ENCODE measurements around the gene NPTN. TPM values are rescaled to one million over a fixed set of nuclear protein-coding genes. Genes with fewer than 3 reads are reported as not detected.

Gene NPTN
- 201 and 253 TPM in 2 replicates for polyA plus RNA-seq (2011; rRNA removed)
- 152 and 184 TPM in 2 replicates for polyA plus RNA-seq (2012; cell fraction: cytosol; rRNA removed)
- 108 and 126 TPM in 2 replicates for polyA plus RNA-seq (2012; cell fraction: nucleus; rRNA removed)
- 138 to 150 TPM (median 145 TPM) in 3 replicates for polyA plus RNA-seq (2017; fragmentation: RNase III; extraction: RNeasy Plus Mini Kit Qiagen cat#74134 plus additional on column Dnase treatment)
- 80.1 and 86.6 TPM in 2 replicates for polyA minus RNA-seq (2011; rRNA and poly(A)+ RNA removed)

- H3K4me2 ChIP-seq = peak within 1 kb of the TSS; percentile 93
- H3K9me3 ChIP-seq = no peaks in the 10 kb centered on the region
- CTCF ChIA-PET = interaction anchor here (0.7 to 17.2 kb wide), 14 partner anchors 10 to 400 kb away, joined by 3 to 214 read pairs (median 25); partner anchors contain the start of gene CD276
- peak within 1 kb of the TSS; percentile 95 to 96 for H3K27ac ChIP-seq
- WGBS (ENCODE audit: missing lambda C conversion rate) = 3% methylated on average over 24 of the region's 62 CpGs
- peaks cover 51% of the 10 kb centered on the region for H3K4me1 ChIP-seq
- peak; percentile 87 to 94 for ATAC-seq
- no peak for FAIRE-seq
- POLR2A ChIA-PET = interaction anchor here (0.5 to 3.9 kb wide), 12 partner anchors 10 to 311 kb away, joined by 3 to 21 read pairs (median 3); no protein-coding TSS in a partner anchor
- H3K4me3 ChIP-seq = peak within 1 kb of the TSS; percentile 96
- DNase-seq (ENCODE audit: low read depth in 1 of 2, low spot score in 1 of 2) = peak; percentile 96 to 98
- TF ChIP-seq GATA3 (IDR thresholded peaks at IDR 0.05; ENCODE audit: borderline replicate concordance) (peak; percentile 50; the same call in 1 of the 2 replicates), NPAS2 (CRISPR knock-in tag; IDR thresholded peaks at IDR 0.05; ENCODE audit: borderline replicate concordance) (peak; percentile 97), RAD21 (conservative IDR thresholded peaks at IDR 0.05 in 1 of 2, IDR thresholded peaks at IDR 0.05 in 1 of 2) (no peak), PHF8 (IDR thresholded peaks at IDR 0.05; ENCODE audit: borderline replicate concordance, low read depth) (peak; percentile 54; the same call in 1 of the 2 replicates), CEBPB (IDR thresholded peaks at IDR 0.05) (no peak), CTCF (IDR thresholded peaks at IDR 0.05) (peak; percentile 13; the same call in 1 of the 3 replicates), ESRRA (IDR thresholded peaks at IDR 0.05; ENCODE audit: borderline replicate concordance, low read length) (no peak), EHF (CRISPR knock-in tag; IDR thresholded peaks at IDR 0.05) (no peak), JUN (IDR thresholded peaks at IDR 0.05) (peak; percentile 78 to 88), HEYL (CRISPR knock-in tag; IDR thresholded peaks at IDR 0.05) (no peak), FOSL2 (IDR thresholded peaks at IDR 0.05) (no peak), FOSL2 (CRISPR knock-in tag; IDR thresholded peaks at IDR 0.05) (no peak; the same call in 1 of the 2 replicates), FOXS1 (CRISPR knock-in tag; IDR thresholded peaks at IDR 0.05) (no peak), POLR2AphosphoS2 (conservative IDR thresholded peaks at IDR 0.05; ENCODE audit: low read length) (no peak), RCOR1 (IDR thresholded peaks at IDR 0.05; ENCODE audit: low read depth, low read length) (no peak), MAFK (IDR thresholded peaks at IDR 0.05; ENCODE audit: partially characterized antibody) (no peak), NFE2L2 (conservative IDR thresholded peaks at IDR 0.05; ENCODE audit: low read length) (no peak), HDAC2 (IDR thresholded peaks at IDR 0.05) (no peak), EHMT2 (IDR thresholded peaks at IDR 0.05; ENCODE audit: low read depth) (no peak), RARB (CRISPR knock-in tag; IDR thresholded peaks at IDR 0.05) (no peak), ZFP36 (IDR thresholded peaks at IDR 0.05; ENCODE audit: borderline replicate concordance, partially characterized antibody) (no peak), HES2 (IDR thresholded peaks at IDR 0.05) (no peak), HOXB5 (CRISPR knock-in tag; IDR thresholded peaks at IDR 0.05) (no peak), ZNF302 (CRISPR knock-in tag; IDR thresholded peaks at IDR 0.05) (no peak), SREBF2 (IDR thresholded peaks at IDR 0.05) (no peak), NR3C1 (IDR thresholded peaks at IDR 0.05) (no peak), MYC (IDR thresholded peaks at IDR 0.05; ENCODE audit: borderline replicate concordance, low read length) (peak; percentile 34; the same call in 1 of the 2 replicates), PBX3 (IDR thresholded peaks at IDR 0.05) (peak; percentile 46; the same call in 1 of the 2 replicates), CHD4 (IDR thresholded peaks at IDR 0.05; ENCODE audit: borderline replicate concordance) (no peak)
- TF ChIP-seq, protein P1, sequence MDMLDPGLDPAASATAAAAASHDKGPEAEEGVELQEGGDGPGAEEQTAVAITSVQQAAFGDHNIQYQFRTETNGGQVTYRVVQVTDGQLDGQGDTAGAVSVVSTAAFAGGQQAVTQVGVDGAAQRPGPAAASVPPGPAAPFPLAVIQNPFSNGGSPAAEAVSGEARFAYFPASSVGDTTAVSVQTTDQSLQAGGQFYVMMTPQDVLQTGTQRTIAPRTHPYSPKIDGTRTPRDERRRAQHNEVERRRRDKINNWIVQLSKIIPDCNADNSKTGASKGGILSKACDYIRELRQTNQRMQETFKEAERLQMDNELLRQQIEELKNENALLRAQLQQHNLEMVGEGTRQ (IDR thresholded peaks at IDR 0.05) = peak; percentile 99
- TF ChIP-seq, protein P2, sequence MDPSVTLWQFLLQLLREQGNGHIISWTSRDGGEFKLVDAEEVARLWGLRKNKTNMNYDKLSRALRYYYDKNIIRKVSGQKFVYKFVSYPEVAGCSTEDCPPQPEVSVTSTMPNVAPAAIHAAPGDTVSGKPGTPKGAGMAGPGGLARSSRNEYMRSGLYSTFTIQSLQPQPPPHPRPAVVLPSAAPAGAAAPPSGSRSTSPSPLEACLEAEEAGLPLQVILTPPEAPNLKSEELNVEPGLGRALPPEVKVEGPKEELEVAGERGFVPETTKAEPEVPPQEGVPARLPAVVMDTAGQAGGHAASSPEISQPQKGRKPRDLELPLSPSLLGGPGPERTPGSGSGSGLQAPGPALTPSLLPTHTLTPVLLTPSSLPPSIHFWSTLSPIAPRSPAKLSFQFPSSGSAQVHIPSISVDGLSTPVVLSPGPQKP (IDR thresholded peaks at IDR 0.05; ENCODE audit: low read depth, low read length) = no peak
- TF ChIP-seq, protein P3, sequence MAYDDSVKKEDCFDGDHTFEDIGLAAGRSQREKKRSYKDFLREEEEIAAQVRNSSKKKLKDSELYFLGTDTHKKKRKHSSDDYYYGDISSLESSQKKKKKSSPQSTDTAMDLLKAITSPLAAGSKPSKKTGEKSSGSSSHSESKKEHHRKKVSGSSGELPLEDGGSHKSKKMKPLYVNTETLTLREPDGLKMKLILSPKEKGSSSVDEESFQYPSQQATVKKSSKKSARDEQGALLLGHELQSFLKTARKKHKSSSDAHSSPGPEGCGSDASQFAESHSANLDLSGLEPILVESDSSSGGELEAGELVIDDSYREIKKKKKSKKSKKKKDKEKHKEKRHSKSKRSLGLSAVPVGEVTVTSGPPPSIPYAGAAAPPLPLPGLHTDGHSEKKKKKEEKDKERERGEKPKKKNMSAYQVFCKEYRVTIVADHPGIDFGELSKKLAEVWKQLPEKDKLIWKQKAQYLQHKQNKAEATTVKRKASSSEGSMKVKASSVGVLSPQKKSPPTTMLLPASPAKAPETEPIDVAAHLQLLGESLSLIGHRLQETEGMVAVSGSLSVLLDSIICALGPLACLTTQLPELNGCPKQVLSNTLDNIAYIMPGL (CRISPR knock-in tag; IDR thresholded peaks at IDR 0.05; ENCODE audit: borderline replicate concordance) = no peak
Measured at GRCh38 chr15:73633111-73633990, at the start of gene NPTN. TSS of gene NPTN (minus strand) at chr15:73633389. CDS start at chr15:73633215, 174 bp downstream.

All from A549 (cell line).